ENCODE results near the gene MRPL23.

MRPL23 gene

DNA sequence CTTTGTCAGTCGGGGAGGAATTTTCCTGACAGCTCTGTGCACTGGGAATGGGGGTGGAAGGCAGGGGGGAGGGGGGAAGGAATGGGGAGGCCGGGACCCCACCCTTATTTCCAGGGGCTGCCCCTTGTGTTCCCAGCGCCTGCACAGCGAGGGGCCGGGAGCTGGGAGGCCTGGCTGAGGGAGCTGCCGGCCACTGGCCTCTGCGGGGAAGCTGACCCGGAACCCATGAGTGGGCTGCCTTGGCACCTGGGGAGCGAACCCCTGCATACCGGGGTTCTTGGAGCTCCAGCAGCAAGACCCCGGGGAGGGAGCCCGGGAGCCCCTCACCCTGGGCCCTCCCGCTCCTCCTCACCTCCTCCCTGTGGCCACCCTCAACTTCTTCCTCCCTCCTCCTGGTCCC, 47.0 kb downstream of the MRPL23 start:
- no peak overlapping the region for H3K4me3 ChIP-seq (ENCODE audit: low read depth, low read length)
- TF ChIP-seq, protein P1, sequence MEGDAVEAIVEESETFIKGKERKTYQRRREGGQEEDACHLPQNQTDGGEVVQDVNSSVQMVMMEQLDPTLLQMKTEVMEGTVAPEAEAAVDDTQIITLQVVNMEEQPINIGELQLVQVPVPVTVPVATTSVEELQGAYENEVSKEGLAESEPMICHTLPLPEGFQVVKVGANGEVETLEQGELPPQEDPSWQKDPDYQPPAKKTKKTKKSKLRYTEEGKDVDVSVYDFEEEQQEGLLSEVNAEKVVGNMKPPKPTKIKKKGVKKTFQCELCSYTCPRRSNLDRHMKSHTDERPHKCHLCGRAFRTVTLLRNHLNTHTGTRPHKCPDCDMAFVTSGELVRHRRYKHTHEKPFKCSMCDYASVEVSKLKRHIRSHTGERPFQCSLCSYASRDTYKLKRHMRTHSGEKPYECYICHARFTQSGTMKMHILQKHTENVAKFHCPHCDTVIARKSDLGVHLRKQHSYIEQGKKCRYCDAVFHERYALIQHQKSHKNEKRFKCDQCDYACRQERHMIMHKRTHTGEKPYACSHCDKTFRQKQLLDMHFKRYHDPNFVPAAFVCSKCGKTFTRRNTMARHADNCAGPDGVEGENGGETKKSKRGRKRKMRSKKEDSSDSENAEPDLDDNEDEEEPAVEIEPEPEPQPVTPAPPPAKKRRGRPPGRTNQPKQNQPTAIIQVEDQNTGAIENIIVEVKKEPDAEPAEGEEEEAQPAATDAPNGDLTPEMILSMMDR (IDR thresholded peaks at IDR 0.05; ENCODE audit: low read depth, low read length, missing control alignments), result no peak
- no peak for DNase-seq (ENCODE audit: low read depth)

DNA sequence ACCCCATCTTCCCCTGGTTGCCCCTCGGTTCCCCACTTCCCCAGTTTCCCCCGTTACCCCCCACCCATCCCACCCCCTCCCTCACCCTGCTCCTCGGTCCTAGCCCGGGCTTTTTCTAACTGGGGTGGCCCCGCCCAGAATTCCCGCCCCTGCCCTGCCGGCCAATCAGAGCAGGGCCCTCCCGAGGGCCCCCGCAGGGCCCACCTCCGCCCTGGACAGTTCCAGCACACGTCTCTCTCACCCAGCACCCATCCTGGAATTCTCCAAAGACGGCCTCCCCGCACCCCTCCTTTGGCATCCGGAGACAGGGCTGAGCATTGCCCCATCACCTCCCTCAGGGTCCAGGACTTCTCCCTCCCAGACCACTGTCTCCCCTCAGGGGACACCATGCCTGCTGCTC, 50.6 kb downstream of the MRPL23 start, which contains the start of gene H19:
Gene H19 (minus strand): TSS at position 88 of the 400 bp plus-strand sequence.
- no peak within 1 kb of the TSS for H3K4me3 ChIP-seq (ENCODE audit: low read depth, low read length)
- TF ChIP-seq, protein P1 (IDR thresholded peaks at IDR 0.05; ENCODE audit: low read depth, low read length, missing control alignments), result no peak

DNA sequence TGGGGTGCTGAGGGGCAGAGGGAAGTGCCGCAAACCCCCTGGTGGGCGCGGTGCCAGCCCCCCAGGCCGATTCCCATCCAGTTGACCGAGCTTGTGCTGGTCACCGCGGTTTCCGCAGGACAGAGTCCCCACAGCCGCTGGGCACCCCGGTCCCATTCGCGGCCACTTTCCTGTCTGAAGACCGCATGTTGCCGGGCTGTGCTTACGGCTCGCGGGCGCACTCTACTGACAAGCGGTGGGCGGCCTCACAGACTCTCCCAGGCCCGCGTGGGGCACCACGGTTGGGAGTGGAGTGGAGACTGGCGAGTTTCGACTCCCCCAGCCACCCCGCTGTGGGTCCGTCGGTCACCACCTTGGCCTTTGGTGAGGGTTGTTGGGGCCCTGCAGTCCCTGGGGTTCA, 51.2 kb downstream of the MRPL23 start:
- TF ChIP-seq, protein P1 (IDR thresholded peaks at IDR 0.05; ENCODE audit: low read depth, low read length, missing control alignments), result no peak
- no peak for DNase-seq (ENCODE audit: low read depth)
- H3K4me3 ChIP-seq (ENCODE audit: low read depth, low read length), result no peak overlapping the region

More for the DNA sequence above, 50.6 kb downstream of the MRPL23 start, which contains the start of gene H19:
- no peak for DNase-seq (ENCODE audit: low read depth)

DNA sequence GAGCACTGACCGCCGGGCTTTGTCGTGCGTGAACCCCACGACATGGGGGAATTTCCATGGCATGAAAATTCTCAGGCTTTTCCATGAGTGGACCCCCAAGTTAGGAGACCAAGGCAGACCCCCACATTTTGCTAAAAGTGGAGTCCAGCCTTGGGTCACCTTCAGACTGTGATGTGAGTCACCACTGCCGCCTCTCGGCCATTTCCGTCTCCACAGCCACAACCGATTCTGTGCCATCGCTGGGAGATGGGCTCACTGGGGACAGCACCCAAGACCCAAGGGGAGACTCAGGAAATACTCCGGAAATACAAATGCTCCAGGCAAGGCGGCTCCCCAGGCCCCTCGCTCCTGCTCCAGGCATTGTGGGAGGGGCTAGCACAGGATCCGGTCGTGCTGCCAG, 51.7 kb downstream of the MRPL23 start:
- TF ChIP-seq, protein P1 (IDR thresholded peaks at IDR 0.05; ENCODE audit: low read depth, low read length, missing control alignments), result no peak
- DNase-seq (ENCODE audit: low read depth), result no peak
- no peak overlapping the region for H3K4me3 ChIP-seq (ENCODE audit: low read depth, low read length)

DNA sequence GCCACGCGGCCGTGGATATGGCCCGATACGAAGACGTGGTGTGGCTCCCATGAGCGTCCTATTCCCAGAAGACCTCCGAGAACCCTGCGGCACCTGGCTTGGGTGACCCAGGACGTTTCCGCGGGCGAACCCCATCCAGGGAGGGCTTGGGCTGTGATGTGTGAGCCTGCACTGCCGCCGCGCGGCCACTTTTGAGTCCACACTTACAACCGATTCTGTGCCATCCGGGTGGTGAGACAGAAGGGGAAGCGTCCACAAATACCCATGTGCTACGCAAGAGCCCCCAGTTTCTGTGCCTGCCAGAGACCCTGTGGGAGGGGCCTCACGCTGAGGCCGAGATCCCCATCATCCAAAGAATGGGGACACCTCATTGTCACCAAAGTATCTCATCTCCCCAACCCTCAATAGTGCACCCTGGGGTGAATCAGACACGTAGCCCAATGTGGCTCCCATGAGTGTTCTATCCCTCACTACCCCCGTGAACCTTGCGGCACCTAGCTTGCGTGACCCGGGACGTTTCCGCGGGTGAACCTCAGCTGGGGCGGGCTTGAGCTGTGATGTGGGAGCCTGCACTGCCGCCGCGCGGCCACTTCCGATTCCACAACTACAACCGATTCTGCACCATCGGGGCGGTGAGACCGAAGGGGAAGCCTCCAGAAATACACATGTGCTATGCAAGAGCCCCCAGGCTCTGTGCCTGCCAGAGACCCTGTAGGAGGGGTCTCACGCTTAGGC, 55.1 kb downstream of the MRPL23 start:
- DNase-seq (ENCODE audit: low read depth), result no peak
- TF ChIP-seq, protein P1 (IDR thresholded peaks at IDR 0.05; ENCODE audit: low read depth, low read length, missing control alignments), result no peak
- H3K4me3 ChIP-seq (ENCODE audit: low read depth, low read length), result no peak overlapping the region

DNA sequence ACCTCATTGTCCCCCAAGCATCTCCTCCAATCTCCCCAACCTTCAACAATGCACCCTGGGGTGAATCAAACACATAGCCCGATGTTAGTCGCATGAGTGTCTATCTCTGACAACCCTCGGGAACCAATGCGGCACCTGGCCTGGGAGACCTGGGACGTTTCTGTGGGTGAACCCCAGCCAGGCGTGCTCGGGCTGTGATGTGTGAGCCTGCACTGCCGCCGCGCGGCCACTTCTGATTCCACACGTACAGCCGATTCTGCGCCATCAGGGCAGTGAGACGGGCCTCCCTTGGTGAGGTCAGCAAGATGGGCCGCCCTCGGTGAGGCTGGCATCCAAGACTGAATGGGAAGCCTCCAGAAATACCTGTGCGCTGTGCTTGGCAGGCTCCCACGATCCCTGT, 55.7 kb downstream of the MRPL23 start:
- TF ChIP-seq, protein P1 (IDR thresholded peaks at IDR 0.05; ENCODE audit: low read depth, low read length, missing control alignments), result no peak
- no peak for DNase-seq (ENCODE audit: low read depth)

DNA sequence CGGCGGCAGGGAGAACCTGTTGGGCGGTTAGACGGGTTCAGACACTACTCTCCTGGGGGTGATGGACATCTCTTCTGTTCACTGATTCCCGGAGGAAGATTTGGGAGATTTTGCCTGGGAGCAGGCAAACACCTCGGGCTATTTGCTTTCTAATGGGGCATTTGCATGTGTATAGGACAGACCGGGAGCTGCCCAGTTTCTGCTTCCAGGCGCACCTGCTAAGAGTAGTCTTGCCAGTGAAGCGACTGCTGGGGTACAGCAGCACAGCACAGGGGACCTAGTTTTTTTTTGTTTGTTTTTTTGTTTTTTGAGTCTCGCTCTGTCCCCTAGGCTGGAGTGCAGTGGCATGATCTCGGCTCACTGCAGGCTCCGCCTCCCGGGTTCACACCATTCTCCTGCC, 57.3 kb downstream of the MRPL23 start:
- DNase-seq (ENCODE audit: low read depth), result no peak
- no peak overlapping the region for H3K4me3 ChIP-seq (ENCODE audit: low read depth, low read length)
- TF ChIP-seq, protein P1 (IDR thresholded peaks at IDR 0.05; ENCODE audit: low read depth, low read length, missing control alignments), result no peak

More for the DNA sequence above, 55.7 kb downstream of the MRPL23 start:
- H3K4me3 ChIP-seq (ENCODE audit: low read depth, low read length), result no peak overlapping the region

Data from GM12864 (cell line).